HFF-Myc (cell line): Measurements from ENCODE around the gene KRTCAP2.

Source experiments
- DNase-seq: peaks from one replicate; pipeline ENCODE4 v3.0.0-alpha.2; 2011; ENCODE audit warnings: low read depth; ENCODE audit errors: extremely low read depth
- H3K4me3 ChIP-seq: replicated peaks from 2 replicates; pipeline ENCODE4 v1.5.1; 2011; ENCODE audit warnings: low read depth, mild to moderate bottlenecking, control low read depth, low read length
- CTCF ChIP-seq: IDR thresholded peaks from 2 replicates; pipeline ENCODE4 v1.5.1; 2012; ENCODE audit warnings: mild to moderate bottlenecking, low read depth, low read length, control low read depth; ENCODE audit errors: missing control alignments

KRTCAP2 gene

GRCh38 chr1:155126556-155127104, 46.5 kb downstream of the KRTCAP2 start:
- DNase-seq, result no peak
- no peak overlapping the region; the same call in 1 of the 2 replicates for H3K4me3 ChIP-seq
- no peak for TF ChIP-seq CTCF

GRCh38 chr1:155125946-155126555, 47.1 kb downstream of the KRTCAP2 start:
- TF ChIP-seq CTCF, result no peak
- DNase-seq, result no peak
- no peak overlapping the region; the same call in 1 of the 2 replicates for H3K4me3 ChIP-seq

DNA sequence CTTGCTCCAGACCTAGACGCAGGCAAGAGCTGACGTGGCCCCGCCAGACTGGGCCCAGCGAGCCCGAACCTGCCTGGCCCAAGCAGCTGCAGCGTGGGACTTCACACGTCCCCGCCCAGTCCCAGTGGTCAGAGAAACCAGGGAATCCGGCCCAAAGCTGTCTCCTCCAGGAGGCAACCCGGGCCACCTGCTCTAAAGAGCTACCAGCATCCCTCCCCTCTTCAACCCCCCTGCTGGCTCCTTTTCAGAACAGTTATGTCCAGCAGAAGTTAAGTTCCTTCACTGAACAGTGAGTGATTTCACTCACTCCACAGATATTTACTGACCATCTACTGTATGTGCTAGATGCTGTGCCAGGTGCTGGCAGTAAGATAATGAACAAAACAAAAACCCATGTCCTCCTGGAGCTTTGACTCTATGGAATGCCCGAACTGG, 47.6 kb downstream of the KRTCAP2 start:
- DNase-seq, result no peak
- H3K4me3 ChIP-seq, result no peak overlapping the region
- TF ChIP-seq CTCF, result no peak

DNA sequence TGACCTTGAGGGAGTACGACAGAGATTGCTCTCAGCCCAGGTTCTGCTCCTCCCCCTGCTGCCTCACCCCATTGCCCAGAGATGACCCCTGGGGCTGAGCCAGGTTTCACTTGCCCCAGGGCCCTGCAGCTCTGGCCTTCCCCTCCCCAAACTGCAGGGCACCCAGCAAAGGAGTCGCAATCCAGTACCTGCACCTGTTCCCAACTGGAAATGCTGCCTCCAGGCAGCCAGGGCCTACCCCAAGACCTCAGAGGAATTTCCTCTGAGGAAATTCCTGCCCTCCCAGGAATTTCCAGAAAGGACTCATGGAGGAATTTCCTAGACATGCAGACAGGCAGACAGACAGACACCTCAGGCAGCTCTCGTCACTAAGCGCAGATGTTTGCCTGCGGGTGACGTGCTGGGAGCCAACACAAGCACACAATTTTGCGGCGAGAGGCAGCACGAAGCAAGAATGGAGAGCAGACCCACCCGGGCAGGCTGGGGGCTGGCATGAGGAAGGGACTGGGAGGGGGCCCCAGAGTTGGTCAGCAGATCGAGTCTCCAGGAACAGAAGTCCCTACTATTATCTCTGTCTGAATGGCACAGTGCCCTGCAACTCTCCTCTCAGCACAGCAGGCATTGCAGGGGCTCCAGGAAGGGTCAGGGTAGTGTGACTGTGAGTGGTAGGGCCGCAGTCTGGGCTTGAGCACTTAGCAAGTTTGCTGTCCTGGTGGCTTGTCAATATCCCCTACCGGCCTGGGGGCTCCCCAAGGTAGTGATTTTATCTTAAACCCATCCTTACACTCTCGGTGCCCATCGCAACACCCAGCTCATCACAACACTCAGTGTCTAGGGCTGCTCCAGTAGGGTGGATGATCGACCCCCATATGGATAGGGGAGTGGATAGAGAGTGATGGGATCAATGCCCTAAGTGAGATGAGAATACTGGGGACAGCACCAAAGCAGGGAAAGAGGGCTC, 48.3 kb downstream of the KRTCAP2 start:
- no peak for TF ChIP-seq CTCF
- no peak for DNase-seq
- no peak overlapping the region for H3K4me3 ChIP-seq

DNA sequence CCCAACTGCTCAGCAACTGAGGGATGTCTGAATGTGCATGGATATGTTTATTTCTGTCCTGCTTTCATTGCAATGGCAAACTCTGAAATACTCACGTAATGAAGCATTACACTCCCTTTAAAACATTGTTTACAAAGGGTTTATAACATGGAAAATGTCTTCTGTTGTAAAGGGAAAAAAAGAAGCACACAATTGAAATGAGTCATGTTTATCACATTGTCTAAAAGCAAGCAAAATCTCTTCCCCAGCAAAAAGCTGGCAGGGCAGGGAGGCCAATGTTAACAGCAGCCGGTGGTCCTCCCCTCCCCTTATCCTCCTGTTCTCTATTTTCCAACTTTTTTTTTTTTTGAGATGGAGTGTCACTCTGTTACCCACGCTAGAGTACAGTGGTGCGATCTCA, 49.3 kb downstream of the KRTCAP2 start:
- no peak for DNase-seq
- no peak overlapping the region for H3K4me3 ChIP-seq
- TF ChIP-seq CTCF, result no peak

DNA sequence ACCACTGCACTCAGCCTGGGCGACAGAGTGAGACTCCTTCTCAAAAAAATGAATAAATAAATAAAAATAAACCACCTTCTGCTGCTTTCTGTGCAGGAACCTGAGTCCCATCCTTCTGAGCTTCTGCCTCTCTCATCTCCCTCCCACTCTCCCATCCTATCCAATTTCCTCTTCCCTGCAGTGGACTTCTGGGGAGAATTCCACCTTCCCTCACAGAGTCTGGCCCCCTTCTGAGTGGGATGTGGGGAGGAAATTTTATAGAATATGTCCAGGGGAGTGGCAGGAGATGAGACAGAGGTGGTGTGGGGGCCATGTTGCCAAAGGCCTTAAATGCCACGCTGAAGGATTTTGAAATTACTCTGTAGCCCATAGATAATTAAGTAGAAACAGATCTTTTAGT, 50.8 kb downstream of the KRTCAP2 start:
- no peak overlapping the region for H3K4me3 ChIP-seq
- no peak for TF ChIP-seq CTCF
- DNase-seq, result no peak
